Right lobe of liver (tissue), 6 donors: ENCODE results near the gene ZC3H7A. TPM values are rescaled to one million over a fixed set of nuclear protein-coding genes. Genes with fewer than 3 reads are reported as not detected.

Source experiments
- ATAC-seq, 4 donors: fragments of 200-7000 bp; cut with Tn5 transposase; one replicate each; pipeline ENCODE4 v1.9.1; 2020; ENCODE audit warnings: mild to moderate bottlenecking in 4 of 4, moderate library complexity in 4 of 4
- DNase-seq, 3 donors: peaks; one replicate each; pipeline ENCODE4 v3.0.0-alpha.2; 2020
- H3K27ac ChIP-seq, 3 donors: fragments of 200-600 bp; one replicate each; pipeline ENCODE4 v1.8.0; 2022
- H3K27me3 ChIP-seq, 2 donors: fragments of 200-600 bp; one replicate each; pipeline ENCODE4 v1.8.0; 2022
- H3K36me3 ChIP-seq, 4 donors: fragments of 200-600 bp; sonication (generic) in 1 of 4; one replicate each; pipeline versions ENCODE4 v1.5.1 to v1.8.0; 2017 to 2022; ENCODE audit warnings: control low read depth in 1 of 4
- H3K4me1 ChIP-seq, 4 donors: fragments of 200-600 bp; sonication (generic) in 1 of 4; one replicate each; pipeline versions ENCODE4 v1.5.1 to v1.8.0; 2017 to 2022; ENCODE audit warnings: control low read depth in 1 of 4
- H3K4me3 ChIP-seq, 3 donors: fragments of 200-600 bp; one replicate each; pipeline ENCODE4 v1.8.0; 2022
- H3K9me3 ChIP-seq, 4 donors: fragments of 200-600 bp; sonication (generic) in 1 of 4; one replicate each; pipeline versions ENCODE4 v1.5.1 to v1.8.0; 2017 to 2022; ENCODE audit warnings: control low read depth in 1 of 4
- POLR2A ChIP-seq: fragments of 450-650 bp; IDR thresholded peaks from one replicate; pipeline ENCODE4 v1.6.1; 2017; ENCODE audit warnings: antibody characterized with exemption, mild to moderate bottlenecking
- WGBS: methylation state at CpG from one replicate; pipeline ENCODE4 v1.1.6; 2018; ENCODE audit warnings: low coverage, low lambda C conversion rate; ENCODE audit not compliant: insufficient coverage; ENCODE audit errors: missing lambda C conversion rate; 5-methylcytosine and 5-hydroxymethylcytosine counted together
- intact Hi-C, 2 donors: fragments of 100-400 bp; cut with DNase I; formaldehyde crosslinking; loops; one replicate each; pipeline versions ENCODE4 v1.11.2 to v1.14.1; 2022
- total RNA-seq, 6 experiments: library from RNA; depleted of rRNA in 2 of 6; stranded (reverse); fragments of >200 nt in 2 of 6; fragmentation: NEBNext Ultra II Directional in 3 of 6; extraction: Animal tissue kit (Norgen Biotek cat#: 25700) in 3 of 6; gene quantifications; one replicate each; pipeline versions ENCODE4 v1.1.0 to v1.2.4, GENCODE V29; 2016 to 2023
- TF ChIP-seq, protein P1 (sequence below), 4 donors: fragments of 200-600 bp in 3 of 4; fragments of 450-650 bp in 1 of 4; IDR thresholded peaks; one replicate each; pipeline versions ENCODE4 v1.5.1 to v1.8.0; 2016 to 2022; ENCODE audit warnings: antibody characterized with exemption in 4 of 4, mild to moderate bottlenecking in 2 of 4
- donor health status: DM: no; HTN: yes; CAD: no.
- donor health status: DM: no; HTN: no; CAD: no.
- donor health status: DM: no; HTN: no; CAD: no.
- donor health status: DM: no; HTN: yes; CAD: no.
- donor health status: DM: no; HTN: yes; CAD: no.

The ZC3H7A gene
- total RNA-seq, 6 experiments from 2014 or later: 22.8 to 34.0 (median 26.9) TPM

- H3K27me3 ChIP-seq: no peaks in the 10 kb centered on the region
- ATAC-seq: no peak
Measured at GRCh38 chr16:11805556-11805955, 8.5 kb upstream of the ZC3H7A start.

GRCh38 chr16:11801481-11802021, 4.5 kb upstream of the ZC3H7A start:
- no peaks in the 10 kb centered on the region for H3K36me3 ChIP-seq
- DNase-seq (no peak), ATAC-seq (no peak)
- TF ChIP-seq, protein P1, sequence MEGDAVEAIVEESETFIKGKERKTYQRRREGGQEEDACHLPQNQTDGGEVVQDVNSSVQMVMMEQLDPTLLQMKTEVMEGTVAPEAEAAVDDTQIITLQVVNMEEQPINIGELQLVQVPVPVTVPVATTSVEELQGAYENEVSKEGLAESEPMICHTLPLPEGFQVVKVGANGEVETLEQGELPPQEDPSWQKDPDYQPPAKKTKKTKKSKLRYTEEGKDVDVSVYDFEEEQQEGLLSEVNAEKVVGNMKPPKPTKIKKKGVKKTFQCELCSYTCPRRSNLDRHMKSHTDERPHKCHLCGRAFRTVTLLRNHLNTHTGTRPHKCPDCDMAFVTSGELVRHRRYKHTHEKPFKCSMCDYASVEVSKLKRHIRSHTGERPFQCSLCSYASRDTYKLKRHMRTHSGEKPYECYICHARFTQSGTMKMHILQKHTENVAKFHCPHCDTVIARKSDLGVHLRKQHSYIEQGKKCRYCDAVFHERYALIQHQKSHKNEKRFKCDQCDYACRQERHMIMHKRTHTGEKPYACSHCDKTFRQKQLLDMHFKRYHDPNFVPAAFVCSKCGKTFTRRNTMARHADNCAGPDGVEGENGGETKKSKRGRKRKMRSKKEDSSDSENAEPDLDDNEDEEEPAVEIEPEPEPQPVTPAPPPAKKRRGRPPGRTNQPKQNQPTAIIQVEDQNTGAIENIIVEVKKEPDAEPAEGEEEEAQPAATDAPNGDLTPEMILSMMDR (IDR thresholded peaks at IDR 0.05): no peak
- no peak for TF ChIP-seq POLR2A
- no peaks in the 10 kb centered on the region for H3K27me3 ChIP-seq
- H3K4me3 ChIP-seq: no peak overlapping the region
- H3K9me3 ChIP-seq: no peaks in the 10 kb centered on the region
- H3K27ac ChIP-seq: no peak overlapping the region
- intact Hi-C loops: loop anchor here in 1 of 2 donors (10.0 kb wide), 1 partner anchor 407 kb away; no protein-coding TSS in a partner anchor
- peaks cover 0 to 18% (median 3%) of the 10 kb centered on the region in 4 donors for H3K4me1 ChIP-seq
- 63% methylated on average over 2 of the region's 3 CpGs for WGBS

More at GRCh38 chr16:11805556-11805955, 8.5 kb upstream of the ZC3H7A start:
- DNase-seq: no peak
- no peak overlapping the region for H3K4me3 ChIP-seq
- intact Hi-C loops: loop anchor here in 1 of 2 donors (10.0 kb wide), 1 partner anchor 411 kb away; no protein-coding TSS in a partner anchor
- TF ChIP-seq, protein P1 (IDR thresholded peaks at IDR 0.05): no peak
- no peak for TF ChIP-seq POLR2A
- no peaks in the 10 kb centered on the region for H3K9me3 ChIP-seq
- no peaks in the 10 kb centered on the region for H3K36me3 ChIP-seq
- 40% methylated on average over 1 of the region's 3 CpGs for WGBS
- H3K4me1 ChIP-seq: no peaks in the 10 kb centered on the region
- no peak overlapping the region for H3K27ac ChIP-seq

GRCh38 chr16:11800382-11800718, 3.3 kb upstream of the ZC3H7A start:
- no peaks in the 10 kb centered on the region for H3K27me3 ChIP-seq
- peaks cover 0 to 26% (median 8%) of the 10 kb centered on the region in 4 donors for H3K4me1 ChIP-seq
- intact Hi-C loops: loop anchor here in 1 of 2 donors (10.0 kb wide), 1 partner anchor 406 kb away; no protein-coding TSS in a partner anchor
- TF ChIP-seq, protein P1 (IDR thresholded peaks at IDR 0.05): no peak
- TF ChIP-seq POLR2A: no peak
- no peaks in the 10 kb centered on the region for H3K36me3 ChIP-seq
- H3K4me3 ChIP-seq: no peak overlapping the region
- WGBS: 85% methylated on average over 3 of the region's 3 CpGs
- H3K9me3 ChIP-seq: no peaks in the 10 kb centered on the region
- ATAC-seq (no peak), DNase-seq (no peak)
- H3K27ac ChIP-seq: no peak overlapping the region

GRCh38 chr16:11799509-11800381, 2.7 kb upstream of the ZC3H7A start:
- Histone ChIP-seq H3K4me1 (peaks cover 0 to 32% (median 10%) of the 10 kb centered on the region in 4 donors), H3K36me3 (no peaks in the 10 kb centered on the region), H3K4me3 (no peak overlapping the region), H3K9me3 (no peaks in the 10 kb centered on the region), H3K27ac (no peak overlapping the region), H3K27me3 (no peaks in the 10 kb centered on the region)
- ATAC-seq (no peak), DNase-seq (peak in 1 of 3 donors; percentile 14)
- TF ChIP-seq, protein P1 (IDR thresholded peaks at IDR 0.05): no peak
- no peak for TF ChIP-seq POLR2A
- 49% methylated on average over 8 of the region's 14 CpGs for WGBS
- intact Hi-C loops: loop anchor here (10.0 kb wide), 3 partner anchors 65 to 405 kb away; no protein-coding TSS in a partner anchor
